ENCODE results near the gene GSK3A.

The GSK3A gene

GRCh38 chr19:42285541-42285941 is 43.1 kb upstream of the GSK3A start:
- Histone ChIP-seq H3K27me3 (ENCODE audit: control insufficient read depth, insufficient read depth, low read length) (no peaks in the 10 kb centered on the region), H3K4me1 (ENCODE audit: control insufficient read depth, insufficient read depth, low read length) (peaks cover 41% of the 10 kb centered on the region), H3K9ac (ENCODE audit: low read length) (peak overlapping the region; percentile 50), H3K36me3 (ENCODE audit: control insufficient read depth, insufficient read depth, low read length) (peaks cover 11% of the 10 kb centered on the region), H3K4me3 (ENCODE audit: low read length) (no peak overlapping the region), H3K9me3 (ENCODE audit: control insufficient read depth, low read length) (no peaks in the 10 kb centered on the region)

- Histone ChIP-seq H3K9me3 (ENCODE audit: control insufficient read depth, low read length) (no peaks in the 10 kb centered on the region), H3K4me1 (ENCODE audit: control insufficient read depth, insufficient read depth, low read length) (peaks cover 41% of the 10 kb centered on the region), H3K36me3 (ENCODE audit: control insufficient read depth, insufficient read depth, low read length) (peaks cover 6% of the 10 kb centered on the region), H3K27me3 (ENCODE audit: control insufficient read depth, insufficient read depth, low read length) (no peaks in the 10 kb centered on the region), H3K4me3 (ENCODE audit: low read length) (no peak overlapping the region), H3K9ac (ENCODE audit: low read length) (peak overlapping the region; percentile 50)
Measured at GRCh38 chr19:42284591-42285341, 42.4 kb upstream of the GSK3A start.

GRCh38 chr19:42284066-42284501 is 41.7 kb upstream of the GSK3A start:
- Histone ChIP-seq H3K9me3 (ENCODE audit: control insufficient read depth, low read length) (no peaks in the 10 kb centered on the region), H3K9ac (ENCODE audit: low read length) (no peak overlapping the region), H3K4me3 (ENCODE audit: low read length) (no peak overlapping the region), H3K4me1 (ENCODE audit: control insufficient read depth, insufficient read depth, low read length) (peaks cover 48% of the 10 kb centered on the region), H3K27me3 (ENCODE audit: control insufficient read depth, insufficient read depth, low read length) (no peaks in the 10 kb centered on the region), H3K36me3 (ENCODE audit: control insufficient read depth, insufficient read depth, low read length) (peaks cover 3% of the 10 kb centered on the region)

- Histone ChIP-seq H3K4me1 (ENCODE audit: control insufficient read depth, insufficient read depth, low read length) (peaks cover 55% of the 10 kb centered on the region), H3K9ac (ENCODE audit: low read length) (peak overlapping the region; percentile 36)
Measured at GRCh38 chr19:42283188-42284065, 41.0 kb upstream of the GSK3A start.

GRCh38 chr19:42282819-42283187 is 40.4 kb upstream of the GSK3A start:
- H3K9ac ChIP-seq (ENCODE audit: low read length), result peak overlapping the region; percentile 36
- H3K4me1 ChIP-seq (ENCODE audit: control insufficient read depth, insufficient read depth, low read length), result peaks cover 61% of the 10 kb centered on the region
- no peak overlapping the region for H3K4me3 ChIP-seq (ENCODE audit: low read length)

More at GRCh38 chr19:42283188-42284065, 41.0 kb upstream of the GSK3A start:
- Histone ChIP-seq H3K36me3 (ENCODE audit: control insufficient read depth, insufficient read depth, low read length) (peaks cover 3% of the 10 kb centered on the region), H3K4me3 (ENCODE audit: low read length) (peak overlapping the region; percentile 21), H3K27me3 (ENCODE audit: control insufficient read depth, insufficient read depth, low read length) (no peaks in the 10 kb centered on the region), H3K9me3 (ENCODE audit: control insufficient read depth, low read length) (no peaks in the 10 kb centered on the region)

GRCh38 chr19:42281827-42282762 is 39.7 kb upstream of the GSK3A start:
- Histone ChIP-seq H3K9me3 (ENCODE audit: control insufficient read depth, low read length) (no peaks in the 10 kb centered on the region), H3K36me3 (ENCODE audit: control insufficient read depth, insufficient read depth, low read length) (no peaks in the 10 kb centered on the region), H3K4me3 (ENCODE audit: low read length) (no peak overlapping the region), H3K9ac (ENCODE audit: low read length) (peak overlapping the region; percentile 29), H3K4me1 (ENCODE audit: control insufficient read depth, insufficient read depth, low read length) (peaks cover 65% of the 10 kb centered on the region), H3K27me3 (ENCODE audit: control insufficient read depth, insufficient read depth, low read length) (no peaks in the 10 kb centered on the region)

More at GRCh38 chr19:42282819-42283187, 40.4 kb upstream of the GSK3A start:
- Histone ChIP-seq H3K36me3 (ENCODE audit: control insufficient read depth, insufficient read depth, low read length) (peaks cover 3% of the 10 kb centered on the region), H3K27me3 (ENCODE audit: control insufficient read depth, insufficient read depth, low read length) (no peaks in the 10 kb centered on the region), H3K9me3 (ENCODE audit: control insufficient read depth, low read length) (no peaks in the 10 kb centered on the region)

- no peaks in the 10 kb centered on the region for H3K36me3 ChIP-seq (ENCODE audit: control insufficient read depth, insufficient read depth, low read length)
- peak overlapping the region; percentile 29 for H3K9ac ChIP-seq (ENCODE audit: low read length)
- peaks cover 64% of the 10 kb centered on the region for H3K4me1 ChIP-seq (ENCODE audit: control insufficient read depth, insufficient read depth, low read length)
- H3K27me3 ChIP-seq (ENCODE audit: control insufficient read depth, insufficient read depth, low read length), result no peaks in the 10 kb centered on the region
- no peak overlapping the region for H3K4me3 ChIP-seq (ENCODE audit: low read length)
- H3K9me3 ChIP-seq (ENCODE audit: control insufficient read depth, low read length), result no peaks in the 10 kb centered on the region
Measured at GRCh38 chr19:42281146-42281826, 38.9 kb upstream of the GSK3A start.

- H3K27me3 ChIP-seq (ENCODE audit: control insufficient read depth, insufficient read depth, low read length), result no peaks in the 10 kb centered on the region
- peaks cover 59% of the 10 kb centered on the region for H3K4me1 ChIP-seq (ENCODE audit: control insufficient read depth, insufficient read depth, low read length)
- peak overlapping the region; percentile 61 for H3K9ac ChIP-seq (ENCODE audit: low read length)
Measured at GRCh38 chr19:42280815-42281145, 38.4 kb upstream of the GSK3A start.

GRCh38 chr19:42279902-42280814 is 37.8 kb upstream of the GSK3A start:
- Histone ChIP-seq H3K4me1 (ENCODE audit: control insufficient read depth, insufficient read depth, low read length) (peaks cover 53% of the 10 kb centered on the region), H3K9me3 (ENCODE audit: control insufficient read depth, low read length) (no peaks in the 10 kb centered on the region), H3K9ac (ENCODE audit: low read length) (peak overlapping the region; percentile 61), H3K27me3 (ENCODE audit: control insufficient read depth, insufficient read depth, low read length) (no peaks in the 10 kb centered on the region), H3K36me3 (ENCODE audit: control insufficient read depth, insufficient read depth, low read length) (no peaks in the 10 kb centered on the region), H3K4me3 (ENCODE audit: low read length) (peak overlapping the region; percentile 79)

More at GRCh38 chr19:42280815-42281145, 38.4 kb upstream of the GSK3A start:
- Histone ChIP-seq H3K36me3 (ENCODE audit: control insufficient read depth, insufficient read depth, low read length) (no peaks in the 10 kb centered on the region), H3K4me3 (ENCODE audit: low read length) (peak overlapping the region; percentile 79), H3K9me3 (ENCODE audit: control insufficient read depth, low read length) (no peaks in the 10 kb centered on the region)

- H3K9ac ChIP-seq (ENCODE audit: low read length), result peak overlapping the region; percentile 61
- H3K9me3 ChIP-seq (ENCODE audit: control insufficient read depth, low read length), result no peaks in the 10 kb centered on the region
- peak overlapping the region; percentile 79 for H3K4me3 ChIP-seq (ENCODE audit: low read length)
- H3K27me3 ChIP-seq (ENCODE audit: control insufficient read depth, insufficient read depth, low read length), result no peaks in the 10 kb centered on the region
- peaks cover 46% of the 10 kb centered on the region for H3K4me1 ChIP-seq (ENCODE audit: control insufficient read depth, insufficient read depth, low read length)
- H3K36me3 ChIP-seq (ENCODE audit: control insufficient read depth, insufficient read depth, low read length), result no peaks in the 10 kb centered on the region
Measured at GRCh38 chr19:42279155-42279901, 36.9 kb upstream of the GSK3A start.
